Gastrocnemius medialis (tissue), 4 donors: ENCODE results near the gene CTIF. TPM values are rescaled to one million over a fixed set of nuclear protein-coding genes. Genes with fewer than 3 reads are reported as not detected.

Experiments used
- ATAC-seq, 2 donors: fragments of 150-250 bp; one replicate each; pipeline ENCODE4 v1.9.1; 2016
- DNase-seq, 2 donors: peaks; one replicate each; pipeline ENCODE4 v3.0.0-alpha.2; 2019
- H3K27ac ChIP-seq, 4 donors: fragments of 200-600 bp; sonication (generic); 1 replicate in 1 of 4; 2 replicates in 3 of 4; pipeline ENCODE4 v1.5.1; 2016 to 2018; ENCODE audit warnings: mild to moderate bottlenecking in 2 of 4, moderate library complexity in 1 of 4
- H3K27me3 ChIP-seq, 3 donors: fragments of 200-600 bp; sonication (generic) in 2 of 3; 1 replicate in 1 of 3; 2 replicates in 2 of 3; pipeline versions ENCODE4 v1.5.1 to v1.6.0; 2016 to 2019; ENCODE audit warnings: mild to moderate bottlenecking in 1 of 3, moderate library complexity in 1 of 3
- H3K36me3 ChIP-seq, 2 donors: fragments of 200-600 bp; sonication (generic) in 1 of 2; one replicate each; pipeline ENCODE4 v1.5.1; 2017 to 2018
- H3K4me1 ChIP-seq, 2 donors: fragments of 200-600 bp; sonication (generic) in 1 of 2; one replicate each; pipeline ENCODE4 v1.5.1; 2016 to 2017; ENCODE audit warnings: mild to moderate bottlenecking in 2 of 2
- H3K4me3 ChIP-seq, 4 donors: fragments of 200-600 bp; sonication (generic) in 3 of 4; 1 replicate in 1 of 4; 2 replicates in 3 of 4; pipeline ENCODE4 v1.5.1; 2016 to 2019; ENCODE audit warnings: mild to moderate bottlenecking in 2 of 4
- H3K9me3 ChIP-seq, 3 donors: fragments of 200-600 bp; sonication (generic) in 2 of 3; 1 replicate in 1 of 3; 2 replicates in 2 of 3; pipeline ENCODE4 v1.5.1; 2016 to 2019
- CTCF ChIP-seq, 5 experiments: fragments of 450-650 bp in 3 of 5; fragments of 200-600 bp in 2 of 5; sonication (generic) in 2 of 5; IDR thresholded peaks in 4 of 5; conservative IDR thresholded peaks in 1 of 5; 1 replicate in 4 of 5; 2 replicates in 1 of 5; pipeline ENCODE4 v1.5.1; 2016 to 2019; ENCODE audit warnings: antibody characterized with exemption in 5 of 5, mild to moderate bottlenecking in 3 of 5, moderate library complexity in 3 of 5
- POLR2A ChIP-seq, 2 donors: fragments of 450-650 bp; IDR thresholded peaks; one replicate each; pipeline ENCODE4 v1.6.1; 2017; ENCODE audit warnings: antibody characterized with exemption in 2 of 2, mild to moderate bottlenecking in 2 of 2, moderate library complexity in 2 of 2
- in situ Hi-C, 4 donors: fragments of 200-750 bp; cut with MboI; loops; one replicate each; pipeline versions ENCODE4 v1.15.0 to v1.8.0; 2017; ENCODE audit warnings: low sequenced_read_pairs in 4 of 4
- intact Hi-C: fragments of 100-400 bp; cut with DNase I; formaldehyde crosslinking; loops from one replicate; pipeline ENCODE4 v1.15.1; 2023; ENCODE audit warnings: low total_unique reads
- total RNA-seq, 4 donors: library from RNA; depleted of rRNA; stranded (reverse); fragments of >200 nt; gene quantifications; one replicate each; pipeline versions ENCODE4 v1.1.0 to v1.2.3, GENCODE V29; 2016

CTIF gene
- total RNA-seq, 4 donors from 2014 or later, result 20.2 to 35.4 (median 23.1) TPM

DNA sequence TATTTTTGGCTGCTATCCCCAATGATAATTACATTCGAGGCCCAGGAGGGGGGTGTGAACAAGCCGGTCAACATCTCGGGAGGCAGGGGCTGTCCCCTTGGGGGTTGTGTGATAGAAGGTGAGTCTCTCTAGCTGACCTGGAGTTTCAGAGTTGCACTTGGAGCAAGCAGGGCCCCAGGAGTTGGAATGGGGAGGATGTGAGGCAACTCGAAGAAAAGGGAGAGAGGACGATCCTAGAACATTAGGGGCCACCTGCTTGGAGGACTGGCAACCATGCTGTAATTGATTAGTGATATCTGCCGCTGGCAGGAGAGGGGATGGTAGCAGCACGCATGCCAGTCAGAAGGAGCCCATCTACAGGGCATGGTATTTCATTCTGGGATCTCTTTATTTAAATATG is 122.6 kb downstream of the CTIF start:
- Histone ChIP-seq H3K4me1 (peaks cover 6 to 20% of the 10 kb centered on the region in 2 donors), H3K4me3 (no peak overlapping the region), H3K36me3 (no peaks in the 10 kb centered on the region), H3K27me3 (no peaks in the 10 kb centered on the region), H3K27ac (no peak overlapping the region), H3K9me3 (no peaks in the 10 kb centered on the region)
- TF ChIP-seq CTCF (IDR thresholded peaks at IDR 0.05 in 4 of 5, conservative IDR thresholded peaks at IDR 0.05 in 1 of 5), result no peak
- TF ChIP-seq POLR2A (IDR thresholded peaks at IDR 0.05), result no peak
- intact Hi-C loops (loop anchor here (5.0 kb wide), 1 partner anchor 59 kb away; no protein-coding TSS in a partner anchor), in situ Hi-C loops (loop anchor here (5.0 to 10.0 kb wide), 3 partner anchors 184 to 189 kb away; no protein-coding TSS in a partner anchor)
- no peak for ATAC-seq
- no peak for DNase-seq

GRCh38 chr18:48662011-48662661 is 123.3 kb downstream of the CTIF start:
- in situ Hi-C loops, result loop anchor here (5.0 to 10.0 kb wide), 3 partner anchors 185 to 190 kb away; no protein-coding TSS in a partner anchor
- DNase-seq (no peak), ATAC-seq (peak; percentile 40 to 77)
- Histone ChIP-seq H3K27ac (no peak overlapping the region), H3K4me1 (peaks cover 6 to 23% of the 10 kb centered on the region in 2 donors), H3K4me3 (no peak overlapping the region), H3K27me3 (no peaks in the 10 kb centered on the region), H3K9me3 (no peaks in the 10 kb centered on the region), H3K36me3 (no peaks in the 10 kb centered on the region)
- TF ChIP-seq CTCF (IDR thresholded peaks at IDR 0.05 in 4 of 5, conservative IDR thresholded peaks at IDR 0.05 in 1 of 5) (no peak), POLR2A (IDR thresholded peaks at IDR 0.05) (no peak)
- intact Hi-C loops, result loop anchor here (5.0 kb wide), 1 partner anchor 60 kb away; no protein-coding TSS in a partner anchor

DNA sequence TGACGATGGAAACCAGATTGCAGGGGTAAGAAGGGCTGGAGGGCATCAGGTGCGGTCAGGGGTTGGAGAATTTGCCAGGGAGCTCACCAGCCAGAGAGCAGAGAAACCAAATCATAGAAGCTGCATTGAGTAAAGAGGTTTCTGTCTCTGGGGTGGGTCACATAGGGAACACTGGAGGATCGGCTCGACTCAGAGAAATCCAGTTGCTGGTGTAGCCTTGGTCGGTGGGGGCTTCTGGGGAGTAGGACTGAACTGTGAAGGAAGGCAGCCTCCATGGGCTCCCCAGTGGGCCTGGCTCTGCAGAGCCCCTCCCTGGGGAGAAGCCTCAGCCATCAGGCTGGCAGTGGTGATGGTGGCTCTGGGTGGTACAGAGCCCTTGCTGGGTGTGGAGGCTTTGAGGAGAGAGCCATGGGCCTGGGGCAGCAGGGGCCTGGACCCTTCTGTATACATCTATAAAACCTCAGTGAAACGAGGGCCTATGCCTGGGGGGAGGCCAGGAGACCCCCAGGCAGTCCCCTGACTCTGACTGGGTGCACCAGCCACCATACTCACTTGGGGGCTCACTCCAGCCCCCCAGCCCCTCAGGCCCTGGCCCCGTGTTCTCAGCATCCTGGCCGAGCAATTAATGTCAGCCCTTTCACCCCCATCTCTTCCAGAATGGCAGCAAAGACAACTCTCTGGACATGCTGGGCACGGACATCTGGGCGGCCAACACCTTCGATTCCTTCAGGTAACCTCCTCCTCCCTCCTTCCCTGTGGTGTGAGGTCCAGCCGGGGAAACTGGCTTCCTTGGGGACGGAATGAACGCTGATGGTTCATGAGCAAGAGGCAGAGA is 124.5 kb downstream of the CTIF start:
- Histone ChIP-seq H3K36me3 (no peaks in the 10 kb centered on the region), H3K27me3 (no peaks in the 10 kb centered on the region), H3K4me3 (no peak overlapping the region), H3K4me1 (peaks cover 6 to 23% of the 10 kb centered on the region in 2 donors), H3K27ac (no peak overlapping the region), H3K9me3 (no peaks in the 10 kb centered on the region)
- no peak for DNase-seq
- intact Hi-C loops (loop anchor here (5.0 kb wide), 1 partner anchor 61 kb away; no protein-coding TSS in a partner anchor), in situ Hi-C loops (loop anchor here (5.0 to 10.0 kb wide), 3 partner anchors 186 to 191 kb away; no protein-coding TSS in a partner anchor)
- TF ChIP-seq POLR2A (IDR thresholded peaks at IDR 0.05) (no peak), CTCF (IDR thresholded peaks at IDR 0.05 in 4 of 5, conservative IDR thresholded peaks at IDR 0.05 in 1 of 5) (no peak)
- ATAC-seq, result no peak

GRCh38 chr18:48663931-48664847 is 125.4 kb downstream of the CTIF start:
- H3K9me3 ChIP-seq, result no peaks in the 10 kb centered on the region
- DNase-seq (peak; percentile 41 to 60), ATAC-seq (peak; percentile 64 to 70)
- H3K4me1 ChIP-seq, result peaks cover 6 to 23% of the 10 kb centered on the region in 2 donors
- in situ Hi-C loops, result loop anchor here (5.0 to 10.0 kb wide), 3 partner anchors 187 to 192 kb away; no protein-coding TSS in a partner anchor
- intact Hi-C loops, result loop anchor here (1.0 to 5.0 kb wide), 3 partner anchors 62 to 188 kb away; no protein-coding TSS in a partner anchor
- H3K4me3 ChIP-seq, result no peak overlapping the region
- no peak overlapping the region for H3K27ac ChIP-seq
- H3K36me3 ChIP-seq, result no peaks in the 10 kb centered on the region
- no peaks in the 10 kb centered on the region for H3K27me3 ChIP-seq
- TF ChIP-seq POLR2A (IDR thresholded peaks at IDR 0.05), result no peak
- peak; percentile 81 to 92 (median 90) for TF ChIP-seq CTCF (IDR thresholded peaks at IDR 0.05 in 4 of 5, conservative IDR thresholded peaks at IDR 0.05 in 1 of 5)
